Panc1 (cell line): ENCODE data around the gene DTX3. TPM values are rescaled to one million over a fixed set of nuclear protein-coding genes. Genes with fewer than 3 reads are reported as not detected.

Experiments used
- ATAC-seq: fragments of 200-7000 bp; cut with Tn5 transposase; 2 replicates; pipeline ENCODE4 v1.9.1; 2020; ENCODE audit warnings: mild to moderate bottlenecking, moderate library complexity
- BruUV-seq: library from RNA; stranded (reverse); fragments of 400-500 nt; replicated peaks from 2 replicates; lab custom pipeline; 2021; lab: Mats Ljungman, UMichigan
- CTCF ChIA-PET: fragments of 300-600 bp; sonication (Branson Sonifier 250); formaldehyde crosslinking; loops from one replicate; lab custom pipeline; 2022; ENCODE audit warnings: antibody characterized with exemption; lab: Charles Lee
- POLR2A ChIA-PET: fragments of 300-600 bp; sonication (Branson Sonifier 250); formaldehyde crosslinking; loops from one replicate; lab custom pipeline; 2022; ENCODE audit warnings: antibody characterized with exemption; lab: Charles Lee
- DNase-seq: peaks from one replicate; pipeline ENCODE4 v3.0.0-alpha.2; 2010; ENCODE audit warnings: low read depth, low spot score
- H3K27ac ChIP-seq: 2 replicates; pipeline ENCODE4 v1.5.1; 2011; ENCODE audit warnings: mild to moderate bottlenecking, low read length, inconsistent platforms
- H3K27me3 ChIP-seq: fragments of 200-500 bp; sonication (Bioruptor generic); 2 replicates; pipeline ENCODE4 v1.6.0; 2014; ENCODE audit warnings: low read length, inconsistent platforms; ENCODE audit not compliant: control insufficient read depth, insufficient read depth
- H3K36me3 ChIP-seq: fragments of 200-500 bp; sonication (Bioruptor generic); 2 replicates; pipeline ENCODE4 v1.5.1; 2014; ENCODE audit warnings: inconsistent platforms, mild to moderate bottlenecking, low read length, moderate library complexity; ENCODE audit not compliant: control insufficient read depth, insufficient read depth
- H3K4me1 ChIP-seq: 2 replicates; pipeline ENCODE4 v1.5.1; 2011; ENCODE audit warnings: inconsistent platforms, mild to moderate bottlenecking, low read length, moderate library complexity; ENCODE audit not compliant: control insufficient read depth, insufficient read depth
- H3K4me3 ChIP-seq, 2 experiments: 2 replicates each; pipeline ENCODE4 v1.5.1; 2011 to 2012; ENCODE audit warnings: low read depth in 2 of 2, low read length in 2 of 2, mild to moderate bottlenecking in 2 of 2, inconsistent platforms in 1 of 2, moderate library complexity in 1 of 2
- H3K9me3 ChIP-seq: fragments of 200-500 bp; sonication (Bioruptor generic); 2 replicates; pipeline ENCODE4 v1.5.1; 2014; ENCODE audit warnings: low read depth, mild to moderate bottlenecking, inconsistent platforms, low read length, moderate library complexity; ENCODE audit not compliant: control insufficient read depth, insufficient read depth
- CTCF ChIP-seq: fragments of 450-650 bp; IDR thresholded peaks from 2 replicates; pipeline ENCODE4 v1.5.1; 2017; ENCODE audit warnings: mild to moderate bottlenecking
- REST ChIP-seq, 2 experiments: IDR thresholded peaks; 2 replicates each; pipeline ENCODE4 v1.6.1; 2011 to 2012; ENCODE audit warnings: low read depth in 2 of 2, control low read depth in 1 of 2, low read length in 1 of 2, mild to moderate bottlenecking in 1 of 2, moderate library complexity in 1 of 2; ENCODE audit not compliant: insufficient read depth in 1 of 2
- SIN3A ChIP-seq: IDR thresholded peaks from 2 replicates; pipeline ENCODE4 v1.6.1; 2012; ENCODE audit warnings: low read depth, mild to moderate bottlenecking, low read length, moderate library complexity, borderline replicate concordance; ENCODE audit not compliant: insufficient read depth
- TCF7L2 ChIP-seq: IDR thresholded peaks from 2 replicates; pipeline ENCODE4 v1.6.1; 2011; ENCODE audit warnings: mild to moderate bottlenecking, low read depth, low read length, inconsistent platforms
- in situ Hi-C: cut with HindIII; loops from 2 replicates; pipeline ENCODE4 v1.10.0; 2016; ENCODE audit warnings: low sequenced_read_pairs, low pct_unique_long_range_greater_than_20kb
- intact Hi-C: fragments of 100-400 bp; cut with micrococcal nuclease; formaldehyde crosslinking; loops from one replicate; pipeline ENCODE4 v1.10.0; 2022; ENCODE audit not compliant: unreplicated experiment
- total RNA-seq: library from RNA; stranded (reverse); gene quantifications from one replicate; pipeline ENCODE4 v1.2.1, GENCODE V29; 2021; ENCODE audit not compliant: unreplicated experiment

The DTX3 gene
- total RNA-seq, 1 experiment from 2014 or later: 37.8 TPM

DNA sequence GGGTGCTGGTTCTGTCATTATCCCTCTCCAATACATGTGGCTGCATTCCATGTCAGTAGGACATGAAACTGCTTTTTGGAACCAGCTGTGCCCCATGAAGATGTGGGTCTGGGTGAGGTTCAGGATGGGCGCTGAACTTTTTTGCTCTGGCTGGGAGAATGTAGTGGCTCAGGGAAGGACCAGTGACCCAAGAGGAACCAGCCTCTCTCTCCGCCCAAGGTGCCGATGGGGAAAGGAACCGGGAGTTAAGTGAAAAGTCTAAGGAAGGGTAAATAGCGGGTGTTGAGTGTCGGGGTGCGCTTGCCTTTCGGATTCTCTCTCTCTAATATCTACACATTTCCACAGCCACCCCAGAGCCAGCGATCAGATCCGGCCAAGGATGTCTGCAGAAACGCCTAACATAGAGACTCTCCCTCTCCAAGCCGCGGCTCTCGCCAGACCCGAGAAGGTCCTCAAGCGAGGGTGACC is 14.4 kb downstream of the DTX3 start:
- no TSS peak for BruUV-seq
- Histone ChIP-seq H3K27ac (no peak overlapping the region), H3K36me3 (no peaks in the 10 kb centered on the region), H3K9me3 (no peaks in the 10 kb centered on the region), H3K27me3 (no peaks in the 10 kb centered on the region), H3K4me1 (peaks cover 13% of the 10 kb centered on the region), H3K4me3 (no peak overlapping the region)
- DNase-seq: no peak
- CTCF ChIA-PET: no interaction called here
- TF ChIP-seq CTCF (no peak), SIN3A (no peak)
- POLR2A ChIA-PET: no interaction called here
- in situ Hi-C loops: no loop called here
- ATAC-seq: no peak
- intact Hi-C loops: no loop called here

GRCh38 chr12:57619434-57620244 is 15.0 kb downstream of the DTX3 start:
- ChIA-PET POLR2A (no interaction called here), CTCF (interaction anchor here (1.5 kb wide), 1 partner anchor 37 kb away, joined by 5 read pairs; no protein-coding TSS in a partner anchor)
- intact Hi-C loops: loop anchor here (5.0 kb wide), 1 partner anchor 162 kb away; the partner anchor contains the start of genes GLI1 and INHBE

More at GRCh38 chr12:57619434-57620244, 15.0 kb downstream of the DTX3 start:
- no peak for ATAC-seq
- H3K36me3 ChIP-seq: no peaks in the 10 kb centered on the region
- in situ Hi-C loops: no loop called here
- DNase-seq: no peak
- TF ChIP-seq TCF7L2 (no peak), REST (IDR thresholded peaks at IDR 0.05; ENCODE audit: insufficient read depth in 1 of 2, low read depth in 2 of 2, low read length in 1 of 2) (no peak), CTCF (no peak)
- no peak overlapping the region for H3K27ac ChIP-seq
- no TSS peak for BruUV-seq
- no peaks in the 10 kb centered on the region for H3K9me3 ChIP-seq
- no peak overlapping the region for H3K4me3 ChIP-seq
- no peaks in the 10 kb centered on the region for H3K27me3 ChIP-seq
- H3K4me1 ChIP-seq: peaks cover 13% of the 10 kb centered on the region
